ENCODE data around the gene DOLK. TPM values are rescaled to one million over a fixed set of nuclear protein-coding genes. Genes with fewer than 3 reads are reported as not detected.

DOLK gene
- 10 to 100 TPM in 1 of 2 donors, 1 to 10 TPM in 1; 8.0 to 12.2 TPM for total RNA-seq

DNA sequence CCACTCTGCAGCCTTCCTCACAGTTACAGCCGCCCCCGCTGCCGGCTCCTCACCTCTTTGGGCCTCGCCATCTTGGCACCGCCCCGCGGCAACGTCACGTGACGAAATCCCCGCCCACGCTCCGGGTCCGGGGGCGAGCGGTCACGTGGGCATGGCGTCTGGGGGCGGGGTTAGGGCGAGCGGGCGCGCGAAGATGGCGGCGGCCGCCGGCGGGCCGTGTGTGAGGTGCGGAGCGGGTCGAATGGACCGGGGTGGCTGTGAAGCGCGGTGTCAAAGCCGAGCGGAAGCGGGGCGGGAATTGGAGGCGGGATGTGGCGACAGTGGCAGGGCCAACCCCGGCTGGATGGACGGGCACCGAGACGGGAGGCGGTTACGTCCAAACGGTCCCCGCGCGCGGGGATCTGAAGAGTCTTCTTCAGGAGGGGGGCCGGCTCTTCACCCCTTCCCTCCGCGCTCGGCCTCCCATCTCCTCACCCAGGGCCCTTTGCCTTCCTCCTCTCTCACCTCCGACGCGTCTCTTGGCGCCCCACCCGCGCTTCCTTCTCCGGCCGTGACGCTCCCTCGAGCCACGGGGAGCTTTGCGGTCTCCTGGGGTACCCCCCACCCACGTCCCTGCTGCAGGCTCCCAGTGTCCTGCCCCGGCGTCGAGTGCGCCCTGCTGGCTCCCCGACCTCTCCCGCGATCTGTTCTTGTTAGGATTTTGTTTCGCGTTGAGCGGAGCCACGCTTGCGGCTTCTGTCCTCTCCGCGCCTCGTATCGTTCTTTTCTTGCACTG lies at the start of gene DOLK, which contains the start of gene NUP188:
TSS of gene DOLK (minus strand) at position 77 of the 775 bp plus-strand sequence. CDS start 300 bp downstream, outside the sequence.
TSS of gene NUP188 (plus strand) at position 173 of the 775 bp plus-strand sequence. CDS start at position 194, 21 bp downstream.
- intact Hi-C loops (cut with DNase I), result no loop called here
- Histone ChIP-seq H3K36me3 (replicated peaks in 1 of 2; ENCODE audit: insufficient read depth in 1 of 2, low read depth in 2 of 2) (no peaks in the 10 kb centered on the region), H3K4me1 (peaks cover 36% of the 10 kb centered on the region), H3K9me3 (no peaks in the 10 kb centered on the region), H3K27ac (peak within 1 kb of the TSS; percentile 85 to 89 (median 86)), H3K4me3 (peak within 1 kb of the TSS; percentile 47 to 63), H3K27me3 (no peaks in the 10 kb centered on the region)
- DNase-seq (peak; percentile 95 to 97 (median 96)), ATAC-seq (peak; percentile 89)
- 0% methylated on average over 32 to 85 of the region's 86 CpGs for WGBS, 2 donors
- peak; percentile 80 to 88 (median 85) for TF ChIP-seq POLR2A (IDR thresholded peaks at IDR 0.05)
- TF ChIP-seq, protein P1, sequence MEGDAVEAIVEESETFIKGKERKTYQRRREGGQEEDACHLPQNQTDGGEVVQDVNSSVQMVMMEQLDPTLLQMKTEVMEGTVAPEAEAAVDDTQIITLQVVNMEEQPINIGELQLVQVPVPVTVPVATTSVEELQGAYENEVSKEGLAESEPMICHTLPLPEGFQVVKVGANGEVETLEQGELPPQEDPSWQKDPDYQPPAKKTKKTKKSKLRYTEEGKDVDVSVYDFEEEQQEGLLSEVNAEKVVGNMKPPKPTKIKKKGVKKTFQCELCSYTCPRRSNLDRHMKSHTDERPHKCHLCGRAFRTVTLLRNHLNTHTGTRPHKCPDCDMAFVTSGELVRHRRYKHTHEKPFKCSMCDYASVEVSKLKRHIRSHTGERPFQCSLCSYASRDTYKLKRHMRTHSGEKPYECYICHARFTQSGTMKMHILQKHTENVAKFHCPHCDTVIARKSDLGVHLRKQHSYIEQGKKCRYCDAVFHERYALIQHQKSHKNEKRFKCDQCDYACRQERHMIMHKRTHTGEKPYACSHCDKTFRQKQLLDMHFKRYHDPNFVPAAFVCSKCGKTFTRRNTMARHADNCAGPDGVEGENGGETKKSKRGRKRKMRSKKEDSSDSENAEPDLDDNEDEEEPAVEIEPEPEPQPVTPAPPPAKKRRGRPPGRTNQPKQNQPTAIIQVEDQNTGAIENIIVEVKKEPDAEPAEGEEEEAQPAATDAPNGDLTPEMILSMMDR (IDR thresholded peaks at IDR 0.05), result peak in 1 of 7 experiments; percentile 21

DNA sequence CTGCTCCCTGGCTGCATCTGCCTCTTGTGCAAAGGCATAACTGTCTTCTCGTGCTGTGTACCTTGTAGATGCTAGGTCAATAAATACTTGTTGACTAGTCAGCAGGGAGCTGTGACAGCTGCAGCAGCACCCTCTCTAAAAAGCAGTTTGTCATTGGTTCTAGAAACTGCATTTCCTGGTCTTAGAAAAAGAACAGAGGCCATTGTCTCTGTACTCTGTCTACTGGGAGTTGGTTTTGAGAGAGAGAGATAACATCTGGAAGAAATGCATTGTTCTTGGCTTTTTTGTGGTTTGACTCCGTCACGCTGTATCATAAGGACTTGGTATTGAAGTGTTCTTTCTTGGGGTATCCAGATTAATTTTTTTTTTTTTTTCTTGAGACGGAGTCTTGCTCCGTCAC lies 48.4 kb upstream of the DOLK start:
- H3K9me3 ChIP-seq, result no peaks in the 10 kb centered on the region
- intact Hi-C loops (cut with DNase I), result no loop called here
- no peaks in the 10 kb centered on the region for H3K27me3 ChIP-seq
- no peak overlapping the region for H3K4me3 ChIP-seq
- no peak for DNase-seq
- H3K27ac ChIP-seq, result no peak overlapping the region
- 85 to 93% methylated on average over 4 to 5 of the region's 5 CpGs for WGBS, 2 donors
- ATAC-seq, result no peak
- no peaks in the 10 kb centered on the region for H3K4me1 ChIP-seq
- H3K36me3 ChIP-seq (replicated peaks in 1 of 2; ENCODE audit: insufficient read depth in 1 of 2, low read depth in 2 of 2), result peaks cover 0 to 39% of the 10 kb centered on the region in 2 donors
- no peak for TF ChIP-seq POLR2A (IDR thresholded peaks at IDR 0.05)
- TF ChIP-seq, protein P1 (IDR thresholded peaks at IDR 0.05), result no peak

DNA sequence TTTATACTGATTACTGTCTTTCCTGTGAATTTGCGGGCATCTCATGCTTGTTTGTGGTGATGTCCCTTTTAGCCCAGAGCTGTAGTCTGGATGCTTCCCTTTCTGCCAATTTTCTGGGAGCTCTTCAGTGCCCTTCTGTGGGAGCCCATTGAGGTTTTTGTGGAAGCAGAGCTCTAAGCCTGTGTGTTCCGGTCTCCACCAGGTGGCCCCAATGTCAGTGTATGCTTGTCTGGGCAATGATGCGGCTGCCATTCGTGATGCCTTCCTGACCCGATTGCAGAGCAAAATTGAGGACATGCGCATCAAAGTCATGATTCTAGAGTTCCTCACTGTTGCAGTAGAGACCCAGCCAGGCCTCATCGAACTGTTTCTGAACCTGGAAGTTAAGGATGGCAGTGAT lies 45.6 kb upstream of the DOLK start:
- no peak for TF ChIP-seq POLR2A (IDR thresholded peaks at IDR 0.05)
- TF ChIP-seq, protein P1 (IDR thresholded peaks at IDR 0.05), result peak in 3 of 7 experiments; percentile 8 to 25 (median 20)
- WGBS, 2 donors, result 54 to 65% methylated on average over 3 to 7 of the region's 7 CpGs
- no peak overlapping the region for H3K4me3 ChIP-seq
- no peak overlapping the region for H3K27ac ChIP-seq
- no peaks in the 10 kb centered on the region for H3K9me3 ChIP-seq
- intact Hi-C loops (cut with DNase I), result no loop called here
- DNase-seq, result peak in 1 of 4 donors; percentile 29
- H3K27me3 ChIP-seq, result no peaks in the 10 kb centered on the region
- ATAC-seq, result no peak
- H3K4me1 ChIP-seq, result no peaks in the 10 kb centered on the region
- peaks cover 0 to 31% of the 10 kb centered on the region in 2 donors for H3K36me3 ChIP-seq (replicated peaks in 1 of 2; ENCODE audit: insufficient read depth in 1 of 2, low read depth in 2 of 2)

DNA sequence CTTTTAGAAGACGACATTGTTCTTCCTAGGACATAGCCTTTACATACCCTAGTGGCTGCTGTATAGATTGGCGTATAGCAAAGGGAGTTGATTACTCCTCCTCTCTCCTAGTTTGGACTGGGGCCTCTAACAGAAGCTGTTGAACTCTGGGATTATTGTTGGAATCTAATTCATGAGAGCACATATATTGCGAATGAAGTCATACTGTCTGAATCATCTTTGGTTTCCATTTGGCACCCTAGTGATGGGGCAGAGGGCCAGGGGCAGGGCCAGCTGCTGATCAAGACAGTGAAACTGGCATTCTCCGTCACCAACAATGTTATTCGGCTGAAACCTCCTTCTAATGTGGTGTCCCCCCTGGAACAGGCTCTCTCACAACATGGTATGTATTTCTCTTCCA lies 40.4 kb upstream of the DOLK start:
- Histone ChIP-seq H3K27me3 (no peaks in the 10 kb centered on the region), H3K4me3 (no peak overlapping the region), H3K4me1 (no peaks in the 10 kb centered on the region), H3K9me3 (no peaks in the 10 kb centered on the region), H3K27ac (no peak overlapping the region), H3K36me3 (replicated peaks in 1 of 2; ENCODE audit: insufficient read depth in 1 of 2, low read depth in 2 of 2) (peaks cover 5 to 41% of the 10 kb centered on the region in 2 donors)
- TF ChIP-seq, protein P1 (IDR thresholded peaks at IDR 0.05), result no peak
- TF ChIP-seq POLR2A (IDR thresholded peaks at IDR 0.05), result no peak
- no peak for ATAC-seq
- DNase-seq, result no peak
- WGBS, 2 donors, result 89 to 90% methylated on average over 5 of the region's 5 CpGs
- intact Hi-C loops (cut with DNase I), result no loop called here

Data from body of pancreas (tissue), 4 donors.